HepG2 (cell line): ENCODE data around the gene SOX5. TPM values are rescaled to one million over a fixed set of nuclear protein-coding genes. Genes with fewer than 3 reads are reported as not detected.

Experiments
- ARID5B ChIP-seq: IDR thresholded peaks from 2 replicates; pipeline ENCODE4 v1.4.0; 2020; ENCODE audit warnings: mild to moderate bottlenecking, missing genetic modification reagents
- FOXP1 ChIP-seq, 2 experiments: fragments of 450-650 bp in 1 of 2; IDR thresholded peaks; 2 replicates each; pipeline ENCODE4 v1.6.1; 2017 to 2018; ENCODE audit warnings: antibody characterized with exemption in 1 of 2
- HES4 ChIP-seq: sonication (generic); formaldehyde crosslinking; IDR thresholded peaks from 2 replicates; pipeline ENCODE4 v1.9.0; 2021; ENCODE audit warnings: mild to moderate bottlenecking, missing genetic modification reagents, borderline replicate concordance
- HNRNPL ChIP-seq: fragments of 200-400 bp; formaldehyde crosslinking; IDR thresholded peaks from 2 replicates; pipeline ENCODE4 v1.6.1; 2017; ENCODE audit warnings: mild to moderate bottlenecking, low read depth, low read length
- KAT8 ChIP-seq: IDR thresholded peaks from 2 replicates; pipeline ENCODE4 v1.6.1; 2016; ENCODE audit warnings: missing genetic modification reagents, missing compliant biosample characterization
- KDM4B ChIP-seq: sonication (generic); formaldehyde crosslinking; IDR thresholded peaks from 2 replicates; pipeline ENCODE4 v1.4.0; 2020; ENCODE audit warnings: missing genetic modification reagents
- NFE2 ChIP-seq: sonication (generic); formaldehyde crosslinking; IDR thresholded peaks from 2 replicates; pipeline ENCODE4 v1.4.0; 2020; ENCODE audit warnings: missing genetic modification reagents
- NFYB ChIP-seq: sonication (generic); formaldehyde crosslinking; IDR thresholded peaks from 2 replicates; pipeline ENCODE4 v1.4.0; 2020; ENCODE audit warnings: missing genetic modification reagents
- PAF1 ChIP-seq: IDR thresholded peaks from 2 replicates; pipeline ENCODE4 v1.6.1; 2016; ENCODE audit warnings: missing genetic modification reagents, missing compliant biosample characterization
- PBX2 ChIP-seq: IDR thresholded peaks from 2 replicates; pipeline ENCODE4 v1.6.1; 2016; ENCODE audit warnings: control low read depth
- PHF5A ChIP-seq: IDR thresholded peaks from one replicate; pipeline ENCODE4 v1.6.1; 2018; ENCODE audit warnings: low read depth, missing genetic modification reagents; ENCODE audit not compliant: unreplicated experiment
- RBFOX2 ChIP-seq: fragments of 200-400 bp; formaldehyde crosslinking; IDR thresholded peaks from 2 replicates; pipeline ENCODE4 v1.6.1; 2017; ENCODE audit warnings: low read depth, mild to moderate bottlenecking, low read length
- SIN3A ChIP-seq: IDR thresholded peaks from 2 replicates; pipeline ENCODE4 v1.6.1; 2011; ENCODE audit warnings: low read depth, mild to moderate bottlenecking, control low read depth, low read length, borderline replicate concordance
- TEAD3 ChIP-seq: optimal IDR thresholded peaks from 2 replicates; pipeline ENCODE3; 2016; ENCODE audit warnings: borderline replicate concordance
- ZNF292 ChIP-seq: sonication (generic); formaldehyde crosslinking; IDR thresholded peaks from 2 replicates; pipeline ENCODE4 v1.8.1; 2022; ENCODE audit warnings: mild to moderate bottlenecking, low read depth, missing genetic modification reagents, borderline replicate concordance
- ZNF317 ChIP-seq: sonication (generic); formaldehyde crosslinking; IDR thresholded peaks from 2 replicates; pipeline ENCODE4 v1.5.0; 2020; ENCODE audit warnings: mild to moderate bottlenecking, missing genetic modification reagents
- ZNF333 ChIP-seq: sonication (generic); formaldehyde crosslinking; IDR thresholded peaks from 2 replicates; pipeline ENCODE4 v1.4.0; 2020; ENCODE audit warnings: mild to moderate bottlenecking, missing genetic modification reagents, borderline replicate concordance
- ZNF335 ChIP-seq: sonication (generic); formaldehyde crosslinking; IDR thresholded peaks from 2 replicates; pipeline ENCODE4 v1.4.0; 2020; ENCODE audit warnings: missing genetic modification reagents
- ZNF441 ChIP-seq: sonication (generic); formaldehyde crosslinking; IDR thresholded peaks from 2 replicates; pipeline ENCODE4 v1.7.0; 2021; ENCODE audit warnings: missing genetic modification reagents, borderline replicate concordance
- ZNF574 ChIP-seq: sonication (generic); formaldehyde crosslinking; IDR thresholded peaks from 2 replicates; pipeline ENCODE4 v1.4.0; 2020; ENCODE audit warnings: missing genetic modification reagents
- ZNF580 ChIP-seq: IDR thresholded peaks from 2 replicates; pipeline ENCODE4 v1.6.1; 2016; ENCODE audit warnings: low read depth, borderline replicate concordance
- ZNF761 ChIP-seq: sonication (generic); formaldehyde crosslinking; conservative IDR thresholded peaks from 2 replicates; pipeline ENCODE4 v1.4.0; 2020; ENCODE audit warnings: mild to moderate bottlenecking, missing genetic modification reagents
- ZNF878 ChIP-seq: sonication (generic); formaldehyde crosslinking; IDR thresholded peaks from 2 replicates; pipeline ENCODE4 v1.8.1; 2023; ENCODE audit warnings: mild to moderate bottlenecking, missing genetic modification reagents, moderate library complexity
- polyA plus RNA-seq, 8 experiments: library from polyadenylated mRNA; depleted of rRNA in 3 of 8; stranded (reverse) in 7 of 8; unstranded in 1 of 8; fragments of >200 nt; fragmentation: Illumina TruSeq in 4 of 8; extraction: Trizol in 4 of 8; gene quantifications; 2 replicates each; pipeline versions ENCODE4 v1.2.1 to v1.2.3, GENCODE V29; 2011 to 2016; ENCODE audit warnings: low read depth in 4 of 8, missing spikeins in 1 of 8, mixed read lengths in 1 of 8; ENCODE audit not compliant: insufficient read depth in 1 of 8
- total RNA-seq, 5 experiments: library from RNA; depleted of rRNA; stranded (reverse); fragments of >200 nt; fragmentation: Illumina TruSeq; extraction: Trizol; gene quantifications; 2 replicates each; pipeline ENCODE4 v1.2.3, GENCODE V29; 2016; ENCODE audit warnings: low read depth in 1 of 5

Gene SOX5
- total and polyA plus RNA-seq, 2 of the 13 experiments (the other 11 are each of a cell fraction or from before 2014, with no cell fraction given) = 18.5 to 76.4 TPM

GRCh38 chr12:23757541-23757962 is 191.9 kb downstream of the SOX5 start (continued):
- TF ChIP-seq ZNF574 (CRISPR knock-in tag) (no peak), PHF5A (no peak), NFE2 (no peak), HES4 (no peak), KAT8 (CRISPR knock-in tag) (peak; percentile 29; the same call in 1 of the 2 replicates), PAF1 (CRISPR knock-in tag) (no peak), ZNF317 (CRISPR knock-in tag) (no peak), HNRNPL (no peak), ZNF441 (CRISPR knock-in tag) (no peak), RBFOX2 (no peak), ZNF878 (CRISPR knock-in tag) (no peak), ARID5B (CRISPR knock-in tag) (peak; percentile 76), ZNF580 (no peak), SIN3A (no peak), TEAD3 (CRISPR knock-in tag) (peak; percentile 75), ZNF292 (no peak), PBX2 (CRISPR knock-in tag) (0 out of 2 replicates have a peak, but pooled peaks have one; percentile 27), ZNF333 (CRISPR knock-in tag) (no peak), FOXP1 (IDR thresholded peaks at IDR 0.05) (no peak), FOXP1 (CRISPR knock-in tag; IDR thresholded peaks at IDR 0.05) (peak; percentile 58), NFYB (CRISPR knock-in tag) (no peak), KDM4B (CRISPR knock-in tag) (no peak), ZNF335 (CRISPR knock-in tag) (no peak), ZNF761 (CRISPR knock-in tag) (no peak)
